ENCODE measurements around the gene SMOC2.

Gene SMOC2

GRCh38 chr6:168517742-168518347, 76.9 kb downstream of the SMOC2 start:
- Histone ChIP-seq H3K9me3 (ENCODE audit: control insufficient read depth, insufficient read depth, low read length) (no peaks in the 10 kb centered on the region), H3K27me3 (ENCODE audit: control insufficient read depth, insufficient read depth, low read length) (no peaks in the 10 kb centered on the region), H3K27ac (ENCODE audit: low read length) (no peak overlapping the region), H3K4me3 (ENCODE audit: low read length) (no peak overlapping the region), H3K4me1 (ENCODE audit: control insufficient read depth, insufficient read depth, low read length) (no peaks in the 10 kb centered on the region), H3K36me3 (ENCODE audit: control insufficient read depth, insufficient read depth, low read length) (no peaks in the 10 kb centered on the region)
- no CpG with 5 or more reads among the region's 39 CpGs for WGBS (ENCODE audit: insufficient coverage, insufficient read length)
- DNase-seq (ENCODE audit: low read depth, low spot score), result no peak

- no peak overlapping the region for H3K4me3 ChIP-seq (ENCODE audit: low read length)
- H3K9me3 ChIP-seq (ENCODE audit: control insufficient read depth, insufficient read depth, low read length), result no peaks in the 10 kb centered on the region
- H3K4me1 ChIP-seq (ENCODE audit: control insufficient read depth, insufficient read depth, low read length), result no peaks in the 10 kb centered on the region
- no CpG with 5 or more reads among the region's 4 CpGs for WGBS (ENCODE audit: insufficient coverage, insufficient read length)
- H3K27ac ChIP-seq (ENCODE audit: low read length), result no peak overlapping the region
- DNase-seq (ENCODE audit: low read depth, low spot score), result no peak
- H3K27me3 ChIP-seq (ENCODE audit: control insufficient read depth, insufficient read depth, low read length), result no peaks in the 10 kb centered on the region
- H3K36me3 ChIP-seq (ENCODE audit: control insufficient read depth, insufficient read depth, low read length), result no peaks in the 10 kb centered on the region
Measured at GRCh38 chr6:168518348-168518745, 77.4 kb downstream of the SMOC2 start.

GRCh38 chr6:168518867-168519266, 77.9 kb downstream of the SMOC2 start:
- DNase-seq (ENCODE audit: low read depth, low spot score), result no peak
- no CpG with 5 or more reads among the region's 21 CpGs for WGBS (ENCODE audit: insufficient coverage, insufficient read length)

GRCh38 chr6:168520233-168520632, 79.2 kb downstream of the SMOC2 start:
- H3K36me3 ChIP-seq (ENCODE audit: control insufficient read depth, insufficient read depth, low read length), result no peaks in the 10 kb centered on the region
- H3K4me1 ChIP-seq (ENCODE audit: control insufficient read depth, insufficient read depth, low read length), result no peaks in the 10 kb centered on the region
- no CpG with 5 or more reads among the region's 10 CpGs for WGBS (ENCODE audit: insufficient coverage, insufficient read length)
- DNase-seq (ENCODE audit: low read depth, low spot score), result no peak
- no peaks in the 10 kb centered on the region for H3K27me3 ChIP-seq (ENCODE audit: control insufficient read depth, insufficient read depth, low read length)
- no peak overlapping the region for H3K4me3 ChIP-seq (ENCODE audit: low read length)
- no peaks in the 10 kb centered on the region for H3K9me3 ChIP-seq (ENCODE audit: control insufficient read depth, insufficient read depth, low read length)
- no peak overlapping the region for H3K27ac ChIP-seq (ENCODE audit: low read length)

More at GRCh38 chr6:168518867-168519266, 77.9 kb downstream of the SMOC2 start:
- Histone ChIP-seq H3K4me1 (ENCODE audit: control insufficient read depth, insufficient read depth, low read length) (no peaks in the 10 kb centered on the region), H3K27me3 (ENCODE audit: control insufficient read depth, insufficient read depth, low read length) (no peaks in the 10 kb centered on the region), H3K4me3 (ENCODE audit: low read length) (no peak overlapping the region), H3K9me3 (ENCODE audit: control insufficient read depth, insufficient read depth, low read length) (no peaks in the 10 kb centered on the region), H3K27ac (ENCODE audit: low read length) (no peak overlapping the region), H3K36me3 (ENCODE audit: control insufficient read depth, insufficient read depth, low read length) (no peaks in the 10 kb centered on the region)

GRCh38 chr6:168524571-168525001, 83.6 kb downstream of the SMOC2 start:
- no peaks in the 10 kb centered on the region for H3K9me3 ChIP-seq (ENCODE audit: control insufficient read depth, insufficient read depth, low read length)
- no peaks in the 10 kb centered on the region for H3K27me3 ChIP-seq (ENCODE audit: control insufficient read depth, insufficient read depth, low read length)
- no peak for DNase-seq (ENCODE audit: low read depth, low spot score)
- H3K4me3 ChIP-seq (ENCODE audit: low read length), result no peak overlapping the region
- no peaks in the 10 kb centered on the region for H3K4me1 ChIP-seq (ENCODE audit: control insufficient read depth, insufficient read depth, low read length)
- WGBS (ENCODE audit: insufficient coverage, insufficient read length), result no CpG with 5 or more reads among the region's 13 CpGs
- H3K27ac ChIP-seq (ENCODE audit: low read length), result no peak overlapping the region
- H3K36me3 ChIP-seq (ENCODE audit: control insufficient read depth, insufficient read depth, low read length), result no peaks in the 10 kb centered on the region

DNA sequence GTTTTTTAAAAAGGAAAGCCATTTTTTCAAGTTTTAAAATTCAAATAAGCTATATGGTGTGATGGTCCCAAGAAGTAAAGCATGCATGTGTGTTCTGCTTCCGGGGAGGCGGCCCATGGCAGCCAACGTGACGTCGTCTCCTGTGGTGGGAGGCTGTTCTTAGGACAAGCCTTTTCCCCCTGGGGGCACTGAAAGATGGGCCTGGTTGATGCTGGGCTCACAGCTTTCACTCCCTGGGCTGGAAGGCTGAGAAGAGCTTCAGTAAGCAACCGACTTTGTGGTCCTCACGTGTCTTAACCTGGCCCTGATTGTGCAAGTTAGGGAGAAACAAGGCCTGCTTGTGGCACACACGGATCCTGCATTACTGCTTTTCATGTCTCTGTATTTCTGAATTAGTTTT, 84.1 kb downstream of the SMOC2 start:
- H3K4me3 ChIP-seq (ENCODE audit: low read length), result no peak overlapping the region
- WGBS (ENCODE audit: insufficient coverage, insufficient read length), result no CpG with 5 or more reads among the region's 8 CpGs
- no peaks in the 10 kb centered on the region for H3K9me3 ChIP-seq (ENCODE audit: control insufficient read depth, insufficient read depth, low read length)
- H3K27ac ChIP-seq (ENCODE audit: low read length), result no peak overlapping the region
- no peaks in the 10 kb centered on the region for H3K4me1 ChIP-seq (ENCODE audit: control insufficient read depth, insufficient read depth, low read length)
- no peaks in the 10 kb centered on the region for H3K36me3 ChIP-seq (ENCODE audit: control insufficient read depth, insufficient read depth, low read length)
- no peak for DNase-seq (ENCODE audit: low read depth, low spot score)
- H3K27me3 ChIP-seq (ENCODE audit: control insufficient read depth, insufficient read depth, low read length), result no peaks in the 10 kb centered on the region

DNA sequence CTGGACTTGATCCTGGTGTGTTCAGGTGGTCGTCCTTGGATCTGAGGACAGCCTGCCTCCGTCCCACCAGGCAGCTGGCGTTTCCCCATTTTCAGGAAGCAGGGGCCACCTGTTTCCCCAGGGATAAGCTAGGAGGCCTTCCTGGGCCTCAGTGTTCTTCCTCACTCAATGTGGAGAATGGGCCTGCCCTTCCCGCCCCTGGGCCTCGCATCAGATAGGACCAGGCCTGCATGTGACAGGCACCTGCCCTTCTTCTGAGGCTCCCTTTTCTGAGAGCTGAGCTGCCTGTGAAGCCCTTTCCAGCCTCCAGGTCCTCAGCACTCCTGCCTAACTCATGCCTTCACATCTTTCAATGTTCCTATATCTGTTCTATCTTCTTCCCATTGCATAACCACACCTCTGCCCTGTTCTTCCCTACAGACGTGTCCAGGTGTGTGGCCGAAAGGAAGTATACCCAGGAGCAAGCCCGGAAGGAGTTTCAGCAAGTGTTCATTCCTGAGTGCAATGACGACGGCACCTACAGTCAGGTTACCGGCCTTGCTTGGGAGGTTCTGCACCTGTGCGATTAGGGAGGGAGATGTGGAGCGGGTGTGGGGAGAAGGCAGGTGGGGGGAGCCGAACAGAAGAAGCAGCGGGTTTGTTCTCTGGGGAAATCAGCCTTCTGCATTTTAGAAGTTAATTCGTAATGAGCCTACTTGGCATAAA, 85.1 kb downstream of the SMOC2 start:
- Histone ChIP-seq H3K9me3 (ENCODE audit: control insufficient read depth, insufficient read depth, low read length) (no peaks in the 10 kb centered on the region), H3K27ac (ENCODE audit: low read length) (no peak overlapping the region), H3K4me1 (ENCODE audit: control insufficient read depth, insufficient read depth, low read length) (no peaks in the 10 kb centered on the region), H3K27me3 (ENCODE audit: control insufficient read depth, insufficient read depth, low read length) (no peaks in the 10 kb centered on the region), H3K4me3 (ENCODE audit: low read length) (no peak overlapping the region), H3K36me3 (ENCODE audit: control insufficient read depth, insufficient read depth, low read length) (no peaks in the 10 kb centered on the region)
- WGBS (ENCODE audit: insufficient coverage, insufficient read length), result no CpG with 5 or more reads among the region's 16 CpGs
- no peak for DNase-seq (ENCODE audit: low read depth, low spot score)

- Histone ChIP-seq H3K36me3 (ENCODE audit: control insufficient read depth, insufficient read depth, low read length) (no peaks in the 10 kb centered on the region), H3K9me3 (ENCODE audit: control insufficient read depth, insufficient read depth, low read length) (no peaks in the 10 kb centered on the region), H3K27me3 (ENCODE audit: control insufficient read depth, insufficient read depth, low read length) (no peaks in the 10 kb centered on the region), H3K4me1 (ENCODE audit: control insufficient read depth, insufficient read depth, low read length) (no peaks in the 10 kb centered on the region), H3K27ac (ENCODE audit: low read length) (no peak overlapping the region), H3K4me3 (ENCODE audit: low read length) (no peak overlapping the region)
- no CpG with 5 or more reads among the region's 8 CpGs for WGBS (ENCODE audit: insufficient coverage, insufficient read length)
- DNase-seq (ENCODE audit: low read depth, low spot score), result no peak
Measured at GRCh38 chr6:168526841-168527281, 85.9 kb downstream of the SMOC2 start.

GRCh38 chr6:168527451-168528210, 86.6 kb downstream of the SMOC2 start:
- WGBS (ENCODE audit: insufficient coverage, insufficient read length), result no CpG with 5 or more reads among the region's 25 CpGs
- Histone ChIP-seq H3K9me3 (ENCODE audit: control insufficient read depth, insufficient read depth, low read length) (no peaks in the 10 kb centered on the region), H3K4me1 (ENCODE audit: control insufficient read depth, insufficient read depth, low read length) (no peaks in the 10 kb centered on the region), H3K4me3 (ENCODE audit: low read length) (no peak overlapping the region), H3K27ac (ENCODE audit: low read length) (no peak overlapping the region), H3K27me3 (ENCODE audit: control insufficient read depth, insufficient read depth, low read length) (no peaks in the 10 kb centered on the region), H3K36me3 (ENCODE audit: control insufficient read depth, insufficient read depth, low read length) (no peaks in the 10 kb centered on the region)
- DNase-seq (ENCODE audit: low read depth, low spot score), result no peak

GRCh38 chr6:168528474-168529095, 87.6 kb downstream of the SMOC2 start:
- H3K27ac ChIP-seq (ENCODE audit: low read length), result no peak overlapping the region
- no CpG with 5 or more reads among the region's 3 CpGs for WGBS (ENCODE audit: insufficient coverage, insufficient read length)
- H3K27me3 ChIP-seq (ENCODE audit: control insufficient read depth, insufficient read depth, low read length), result no peaks in the 10 kb centered on the region

More at GRCh38 chr6:168528474-168529095, 87.6 kb downstream of the SMOC2 start:
- no peak overlapping the region for H3K4me3 ChIP-seq (ENCODE audit: low read length)
- H3K36me3 ChIP-seq (ENCODE audit: control insufficient read depth, insufficient read depth, low read length), result no peaks in the 10 kb centered on the region
- no peaks in the 10 kb centered on the region for H3K9me3 ChIP-seq (ENCODE audit: control insufficient read depth, insufficient read depth, low read length)
- no peaks in the 10 kb centered on the region for H3K4me1 ChIP-seq (ENCODE audit: control insufficient read depth, insufficient read depth, low read length)
- DNase-seq (ENCODE audit: low read depth, low spot score), result no peak
